GM19467 (cell line): Measurements from ENCODE around the gene DZANK1.
"Not testable (repeated sequence)": the region's sequence is repeated elsewhere in the genome, so short reads cannot be mapped to it uniquely, and the experiment has no call there.

Experiments used
- ATAC-seq: cut with Tn5 transposase; IDR thresholded peaks from one replicate; pipeline ENCODE4 v1.9.1; 2021; ENCODE audit warnings: mild to moderate bottlenecking, moderate library complexity; ENCODE audit not compliant: unreplicated experiment

The DZANK1 gene

DNA sequence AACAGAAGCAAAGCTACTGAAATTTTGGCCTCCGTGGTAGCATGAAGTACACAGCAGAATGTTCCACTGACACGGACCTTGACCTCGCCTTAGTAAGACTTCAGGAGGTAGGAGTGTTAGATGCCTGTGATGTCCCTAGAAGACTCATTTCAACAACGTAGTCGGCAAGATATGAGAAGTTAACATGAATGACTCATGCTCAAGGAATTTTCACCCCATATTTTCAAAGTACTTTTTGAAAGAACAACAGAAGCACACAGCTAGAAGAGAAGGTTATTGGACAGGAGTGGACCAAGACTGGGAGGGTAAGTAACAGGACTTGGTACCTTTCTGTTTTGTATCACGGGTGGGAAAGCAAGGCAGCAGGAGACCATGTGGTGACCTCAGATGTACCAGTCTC lies 78.0 kb downstream of the DZANK1 start:
- no peak for ATAC-seq

DNA sequence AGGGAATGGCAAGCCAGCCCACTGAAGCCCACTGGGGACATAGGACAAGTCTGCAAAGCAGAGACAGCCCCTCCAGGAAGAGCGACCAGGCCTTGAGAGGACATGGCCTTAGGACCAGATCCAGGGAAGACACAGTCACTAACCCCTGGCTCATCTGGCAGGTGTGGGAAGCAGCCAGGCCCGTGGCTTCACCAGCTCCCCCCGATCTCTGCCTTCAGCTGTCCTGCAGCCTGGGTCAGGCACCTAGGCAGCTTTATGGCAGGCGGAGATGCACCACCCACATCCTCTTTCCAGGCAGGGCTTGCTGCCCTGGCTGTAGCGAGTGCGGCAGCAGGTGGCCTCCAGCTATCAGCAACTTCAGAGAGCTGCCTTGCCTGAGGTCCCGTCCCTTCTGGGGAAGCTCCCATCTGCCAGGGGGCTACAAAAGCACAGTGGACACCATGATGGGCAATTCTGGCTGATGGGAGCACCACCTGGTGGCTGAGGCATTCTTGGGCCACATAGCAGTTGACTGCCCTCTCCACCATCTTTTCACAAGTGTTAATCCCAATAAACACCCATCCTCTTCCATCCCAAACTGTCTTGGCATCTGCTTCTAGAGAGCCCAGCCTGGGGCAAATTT lies 85.8 kb downstream of the DZANK1 start:
- no peak for ATAC-seq

DNA sequence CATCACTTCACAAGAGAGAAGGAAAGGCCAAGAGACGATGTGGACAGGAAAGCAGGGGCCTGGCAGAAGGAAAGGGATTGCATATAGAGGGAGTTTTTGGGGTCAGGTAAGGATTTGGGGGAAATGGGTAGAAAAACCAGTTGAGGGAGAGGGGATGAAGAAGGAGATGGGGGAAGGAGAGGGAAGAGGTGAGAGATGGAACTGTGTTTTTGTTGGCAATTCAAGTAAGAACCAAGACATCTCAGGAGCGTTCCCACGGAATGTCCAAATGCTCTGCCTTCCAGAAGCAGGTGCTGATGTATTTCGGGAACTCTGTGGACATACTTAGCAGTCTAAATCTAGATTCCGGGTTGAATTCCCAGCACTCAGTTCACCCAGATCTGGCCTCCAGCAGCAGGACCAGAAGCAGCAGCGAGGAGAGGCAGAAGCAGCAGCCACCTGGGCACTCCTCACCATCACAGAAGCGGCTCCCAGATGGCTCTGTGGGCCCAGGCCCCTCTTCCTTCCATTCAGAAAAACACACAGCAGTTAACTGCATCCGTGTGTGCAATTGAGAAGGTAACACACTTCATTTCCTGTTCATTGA lies 88.8 kb downstream of the DZANK1 start:
- ATAC-seq = no peak

DNA sequence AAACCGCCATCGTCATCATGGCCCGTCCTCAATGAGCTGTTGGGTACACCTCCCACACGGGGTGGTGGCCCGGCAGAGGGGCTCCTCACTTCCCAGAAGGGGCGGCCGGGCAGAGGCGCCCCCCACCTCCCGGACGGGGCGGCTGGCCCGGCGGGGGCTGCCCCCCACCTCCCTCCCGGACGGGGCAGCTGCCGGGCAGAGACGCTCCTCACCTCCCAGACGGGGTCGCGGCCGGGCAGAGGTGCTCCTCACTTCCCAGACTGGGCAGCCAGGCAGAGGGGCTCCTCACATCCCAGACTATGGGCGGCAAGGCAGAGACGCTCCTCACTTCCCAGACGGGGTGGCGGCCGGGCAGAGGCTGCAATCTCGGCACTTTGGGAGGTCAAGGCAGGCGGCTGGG lies 91.3 kb downstream of the DZANK1 start:
- not testable (repeated sequence) for ATAC-seq

DNA sequence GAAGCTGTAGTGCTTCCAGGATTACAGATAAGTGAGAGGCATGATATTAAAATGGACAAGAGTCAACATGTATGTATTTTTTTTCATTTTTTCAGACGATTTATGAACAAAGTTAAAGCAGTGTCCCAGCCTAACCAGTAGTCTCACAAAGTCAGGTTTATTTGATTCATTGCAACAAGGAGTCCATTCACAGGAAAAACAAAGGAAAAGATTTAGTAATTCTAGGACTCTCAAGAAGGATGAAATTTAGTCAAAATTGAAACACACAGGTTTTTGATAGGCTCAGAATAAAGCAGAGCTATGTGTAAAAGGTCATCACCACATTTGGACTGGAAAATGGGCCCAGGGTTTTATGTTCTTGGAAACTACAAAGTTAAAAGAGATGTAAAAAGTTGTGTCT lies 94.5 kb downstream of the DZANK1 start:
- no peak for ATAC-seq

DNA sequence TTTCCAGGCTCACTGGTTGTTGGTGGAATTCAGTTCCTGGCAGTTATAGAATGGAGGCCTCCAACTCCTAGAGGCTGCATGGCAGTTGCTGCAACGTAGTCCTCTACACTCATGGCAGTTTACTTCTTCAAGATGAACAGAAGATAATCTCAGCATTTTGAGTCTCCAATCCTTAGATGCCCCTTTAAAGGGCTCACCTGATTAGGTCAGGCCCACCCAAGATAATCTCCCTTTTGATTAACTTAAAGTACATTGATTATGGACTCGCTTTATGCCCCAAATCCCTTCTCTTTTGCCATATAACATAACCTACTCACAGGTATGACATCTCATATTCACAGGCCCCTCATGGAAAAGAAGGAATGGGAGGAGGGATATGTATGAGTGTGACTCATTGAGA lies 102.1 kb downstream of the DZANK1 start:
- ATAC-seq = no peak

DNA sequence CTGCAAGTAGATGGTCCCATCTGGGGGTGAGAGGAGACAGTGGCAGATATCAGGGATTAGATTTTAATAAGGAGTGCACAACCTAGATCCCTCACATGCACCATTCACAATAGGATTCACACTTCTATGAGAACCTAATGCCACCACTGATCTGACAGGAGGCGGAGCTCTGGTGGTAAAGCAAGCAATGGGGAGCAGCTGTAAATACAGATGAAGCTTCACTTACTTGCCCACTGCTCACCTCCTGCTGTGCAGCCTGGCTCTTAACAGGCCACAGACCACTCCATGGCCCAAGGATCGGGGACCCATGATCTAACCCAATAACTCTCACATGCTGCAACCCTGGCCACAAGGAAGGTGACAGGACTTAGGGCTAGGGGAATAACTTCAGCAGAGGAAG lies 103.1 kb downstream of the DZANK1 start:
- ATAC-seq = no peak

DNA sequence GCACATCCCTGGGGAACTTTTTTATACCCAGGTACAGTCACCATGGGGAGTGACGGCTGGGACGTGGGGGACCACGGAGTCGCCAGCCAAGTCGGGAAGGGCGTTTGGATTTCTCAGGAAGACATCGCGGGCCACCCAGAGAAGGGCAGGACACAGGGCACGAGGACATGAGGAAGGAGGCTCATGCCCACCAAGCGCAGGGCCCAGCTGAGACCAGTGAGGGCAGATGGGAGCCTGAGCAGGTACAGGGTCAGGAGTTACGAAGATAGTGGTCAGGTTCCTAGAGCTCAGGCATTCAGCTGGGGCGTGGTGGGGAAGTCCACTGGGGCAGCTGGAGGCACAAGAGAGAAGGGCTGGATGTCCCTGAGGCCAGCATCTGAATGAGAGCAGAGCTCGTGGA lies 103.9 kb downstream of the DZANK1 start:
- ATAC-seq = no peak

DNA sequence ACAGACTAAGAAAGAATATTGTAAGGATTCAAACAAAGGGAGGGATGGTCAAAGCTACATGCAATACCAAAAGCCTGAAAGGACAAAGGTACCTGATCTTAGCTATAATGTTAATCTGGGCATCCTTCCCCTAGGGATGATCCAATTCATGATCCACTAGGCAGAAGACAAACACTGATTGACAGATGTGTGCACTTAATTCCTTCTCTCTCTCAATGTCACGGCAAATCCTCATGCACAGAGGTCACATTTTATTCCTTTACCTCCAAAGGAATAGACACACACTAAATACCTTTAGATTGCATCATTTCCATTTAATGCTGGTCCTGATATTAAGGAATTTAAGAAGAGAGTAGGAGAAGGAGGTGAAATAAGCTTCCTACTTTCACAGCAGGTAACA lies 105.2 kb downstream of the DZANK1 start:
- ATAC-seq = no peak

DNA sequence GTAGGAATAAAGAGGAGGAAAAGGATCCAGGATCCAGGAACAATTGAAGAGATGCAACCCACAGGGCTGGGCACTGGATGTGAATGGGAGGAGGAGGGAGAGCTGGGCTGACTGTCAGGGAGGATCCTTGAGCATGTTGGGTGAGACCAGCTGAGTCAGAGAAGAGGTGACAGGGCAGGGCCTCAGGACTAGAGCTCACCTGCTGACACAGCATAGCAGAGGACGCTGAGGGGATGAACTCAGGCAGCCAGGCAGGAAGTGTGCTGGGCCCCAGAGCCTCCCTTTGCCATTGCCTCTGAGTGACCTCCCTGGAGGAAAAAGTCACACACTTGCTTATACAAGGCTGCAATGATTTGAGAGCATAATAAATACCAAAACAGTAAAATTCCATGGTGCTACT lies 106.2 kb downstream of the DZANK1 start:
- ATAC-seq = no peak

DNA sequence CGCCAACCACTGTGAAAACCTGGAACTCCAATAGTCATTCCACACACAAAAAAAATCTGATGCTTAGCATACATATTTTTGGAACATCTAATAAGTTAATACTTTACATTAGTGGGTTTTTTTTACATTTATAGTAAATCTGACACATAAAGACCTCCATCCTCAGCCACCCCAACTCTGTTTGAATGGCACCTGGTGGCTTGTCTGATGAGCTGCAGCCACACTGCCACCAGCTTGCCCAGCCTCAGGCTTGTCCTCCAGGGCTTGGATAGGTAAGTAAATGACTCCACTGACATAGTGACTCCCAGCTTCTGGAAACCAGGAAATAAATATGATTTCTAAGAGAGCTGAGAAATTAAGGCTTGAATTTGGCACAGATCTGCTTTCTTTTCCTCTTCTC lies 107.0 kb downstream of the DZANK1 start:
- no peak for ATAC-seq

DNA sequence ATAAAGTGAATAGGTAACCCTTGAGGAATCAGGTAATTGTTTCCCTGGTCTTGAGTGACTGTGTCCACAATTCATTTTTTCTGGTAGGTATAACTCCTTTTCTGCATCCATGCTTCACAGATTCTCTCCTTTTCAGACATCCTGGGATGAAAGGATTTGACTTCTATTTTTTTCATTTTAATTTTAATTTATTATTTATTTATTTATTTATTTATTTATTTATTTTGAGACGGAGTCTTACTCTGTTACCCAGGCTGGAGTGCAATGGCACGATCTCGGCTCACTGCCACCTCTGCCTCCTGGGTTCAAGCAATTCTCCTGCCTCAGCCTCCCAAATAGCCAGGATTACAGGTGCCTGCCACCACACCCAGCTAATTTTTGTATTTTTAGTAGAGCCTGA lies 117.1 kb downstream of the DZANK1 start:
- ATAC-seq = not testable (repeated sequence)
